Stomach (tissue), 9 donors: ENCODE results near the gene EID1. TPM values are rescaled to one million over a fixed set of nuclear protein-coding genes. Genes with fewer than 3 reads are reported as not detected.

Source experiments
- DNase-seq, 2 donors: peaks; one replicate each; pipeline versions ENCODE4 v3.0.0 to v3.0.0-alpha.2; 2013 to 2019
- H3K27ac ChIP-seq, 5 donors: fragments of 200-600 bp in 4 of 5; sonication (generic) in 4 of 5; one replicate each; pipeline ENCODE4 v1.5.1; 2013 to 2019; ENCODE audit warnings: mild to moderate bottlenecking in 1 of 5, moderate library complexity in 1 of 5
- H3K27me3 ChIP-seq, 3 donors: fragments of 200-600 bp; sonication (generic); one replicate each; pipeline ENCODE4 v1.5.1; 2017 to 2019; ENCODE audit warnings: mixed run types in 1 of 3
- H3K36me3 ChIP-seq, 4 donors: fragments of 200-600 bp; sonication (generic); 1 replicate in 3 of 4; 2 replicates in 1 of 4; pipeline ENCODE4 v1.5.1; 2016 to 2019
- H3K4me1 ChIP-seq, 4 donors: fragments of 200-600 bp; sonication (generic); one replicate each; pipeline ENCODE4 v1.5.1; 2016 to 2019
- H3K4me3 ChIP-seq, 4 donors: fragments of 200-600 bp; sonication (generic) in 3 of 4; one replicate each; pipeline ENCODE4 v1.5.1; 2016 to 2019; ENCODE audit warnings: mild to moderate bottlenecking in 1 of 4
- H3K9me3 ChIP-seq, 4 donors: fragments of 200-600 bp; sonication (generic); one replicate each; pipeline ENCODE4 v1.5.1; 2016 to 2019
- EP300 ChIP-seq: sonication (generic); formaldehyde crosslinking; IDR thresholded peaks from one replicate; pipeline ENCODE4 v1.6.1; 2017; ENCODE audit warnings: antibody characterized with exemption
- POLR2A ChIP-seq, 4 donors: fragments of 450-650 bp; IDR thresholded peaks; one replicate each; pipeline ENCODE4 v1.6.1; 2016; ENCODE audit warnings: antibody characterized with exemption in 4 of 4, control low read depth in 2 of 4, mild to moderate bottlenecking in 1 of 4, moderate library complexity in 1 of 4
- POLR2AphosphoS5 ChIP-seq, 3 donors: sonication (generic); formaldehyde crosslinking; IDR thresholded peaks; one replicate each; pipeline ENCODE4 v1.6.1; 2016; ENCODE audit warnings: antibody characterized with exemption in 3 of 3
- WGBS, 5 donors: extraction: QIAGEN DNeasy Blood & Tissue Kit in 3 of 5; methylation state at CpG; one replicate each; pipeline versions ENCODE4 v1.1.5 to v1.1.7; 2013 to 2018; 5-methylcytosine and 5-hydroxymethylcytosine counted together
- intact Hi-C: fragments of 100-400 bp; cut with DNase I; formaldehyde crosslinking; loops from one replicate; pipeline ENCODE4 v1.15.1; 2023; ENCODE audit warnings: low total_unique reads
- polyA plus RNA-seq, 3 donors: library from polyadenylated mRNA; stranded (reverse); fragments of 200-250 nt; gene quantifications; one replicate each; pipeline ENCODE4 v1.2.3, GENCODE V29; 2013
- total RNA-seq, 5 donors: library from RNA; depleted of rRNA; stranded (reverse); fragments of >200 nt; gene quantifications; one replicate each; pipeline versions ENCODE4 v1.1.0 to v1.2.3, GENCODE V29; 2014 to 2016
- TF ChIP-seq, protein P1 (sequence below), 7 experiments: fragments of 450-650 bp in 4 of 7; fragments of 200-600 bp in 3 of 7; sonication (generic) in 3 of 7; IDR thresholded peaks; one replicate each; pipeline ENCODE4 v1.5.1; 2016 to 2019; ENCODE audit warnings: antibody characterized with exemption in 7 of 7, control low read depth in 2 of 7, mild to moderate bottlenecking in 1 of 7
- donor health status: healthy with polysubstance abuse.
- donor health status: Bipolar disorder and iron deficiency.
- donor health status: healthy.

The EID1 gene
- total and polyA plus RNA-seq, 8 donors = 63.6 to 455 (median 114) TPM

GRCh38 chr15:48916721-48917120, 38.8 kb downstream of the EID1 start:
- no peak for DNase-seq
- Histone ChIP-seq H3K4me1 (no peaks in the 10 kb centered on the region), H3K27me3 (no peaks in the 10 kb centered on the region), H3K4me3 (no peak overlapping the region), H3K27ac (no peak overlapping the region), H3K36me3 (no peaks in the 10 kb centered on the region), H3K9me3 (no peaks in the 10 kb centered on the region)
- 75 to 86% (median 84%) methylated on average over 3 of the region's 3 CpGs for WGBS, 5 donors
- intact Hi-C loops = no loop called here
- TF ChIP-seq, protein P1, sequence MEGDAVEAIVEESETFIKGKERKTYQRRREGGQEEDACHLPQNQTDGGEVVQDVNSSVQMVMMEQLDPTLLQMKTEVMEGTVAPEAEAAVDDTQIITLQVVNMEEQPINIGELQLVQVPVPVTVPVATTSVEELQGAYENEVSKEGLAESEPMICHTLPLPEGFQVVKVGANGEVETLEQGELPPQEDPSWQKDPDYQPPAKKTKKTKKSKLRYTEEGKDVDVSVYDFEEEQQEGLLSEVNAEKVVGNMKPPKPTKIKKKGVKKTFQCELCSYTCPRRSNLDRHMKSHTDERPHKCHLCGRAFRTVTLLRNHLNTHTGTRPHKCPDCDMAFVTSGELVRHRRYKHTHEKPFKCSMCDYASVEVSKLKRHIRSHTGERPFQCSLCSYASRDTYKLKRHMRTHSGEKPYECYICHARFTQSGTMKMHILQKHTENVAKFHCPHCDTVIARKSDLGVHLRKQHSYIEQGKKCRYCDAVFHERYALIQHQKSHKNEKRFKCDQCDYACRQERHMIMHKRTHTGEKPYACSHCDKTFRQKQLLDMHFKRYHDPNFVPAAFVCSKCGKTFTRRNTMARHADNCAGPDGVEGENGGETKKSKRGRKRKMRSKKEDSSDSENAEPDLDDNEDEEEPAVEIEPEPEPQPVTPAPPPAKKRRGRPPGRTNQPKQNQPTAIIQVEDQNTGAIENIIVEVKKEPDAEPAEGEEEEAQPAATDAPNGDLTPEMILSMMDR (IDR thresholded peaks at IDR 0.05) = no peak
- no peak for TF ChIP-seq POLR2A (IDR thresholded peaks at IDR 0.05)
- TF ChIP-seq EP300 = no peak
- TF ChIP-seq POLR2AphosphoS5 (IDR thresholded peaks at IDR 0.05) = no peak

GRCh38 chr15:48922046-48922445, 44.1 kb downstream of the EID1 start:
- 81 to 89% (median 87%) methylated on average over 2 of the region's 2 CpGs for WGBS, 5 donors
- no peaks in the 10 kb centered on the region for H3K27me3 ChIP-seq
- no peak for DNase-seq
- TF ChIP-seq POLR2AphosphoS5 (IDR thresholded peaks at IDR 0.05) (no peak), EP300 (no peak), POLR2A (IDR thresholded peaks at IDR 0.05) (no peak)
- TF ChIP-seq, protein P1 (IDR thresholded peaks at IDR 0.05) = no peak
- intact Hi-C loops = no loop called here
- no peaks in the 10 kb centered on the region for H3K4me1 ChIP-seq
- H3K4me3 ChIP-seq = no peak overlapping the region
- no peak overlapping the region for H3K27ac ChIP-seq
- H3K9me3 ChIP-seq = no peaks in the 10 kb centered on the region
- H3K36me3 ChIP-seq = no peaks in the 10 kb centered on the region

DNA sequence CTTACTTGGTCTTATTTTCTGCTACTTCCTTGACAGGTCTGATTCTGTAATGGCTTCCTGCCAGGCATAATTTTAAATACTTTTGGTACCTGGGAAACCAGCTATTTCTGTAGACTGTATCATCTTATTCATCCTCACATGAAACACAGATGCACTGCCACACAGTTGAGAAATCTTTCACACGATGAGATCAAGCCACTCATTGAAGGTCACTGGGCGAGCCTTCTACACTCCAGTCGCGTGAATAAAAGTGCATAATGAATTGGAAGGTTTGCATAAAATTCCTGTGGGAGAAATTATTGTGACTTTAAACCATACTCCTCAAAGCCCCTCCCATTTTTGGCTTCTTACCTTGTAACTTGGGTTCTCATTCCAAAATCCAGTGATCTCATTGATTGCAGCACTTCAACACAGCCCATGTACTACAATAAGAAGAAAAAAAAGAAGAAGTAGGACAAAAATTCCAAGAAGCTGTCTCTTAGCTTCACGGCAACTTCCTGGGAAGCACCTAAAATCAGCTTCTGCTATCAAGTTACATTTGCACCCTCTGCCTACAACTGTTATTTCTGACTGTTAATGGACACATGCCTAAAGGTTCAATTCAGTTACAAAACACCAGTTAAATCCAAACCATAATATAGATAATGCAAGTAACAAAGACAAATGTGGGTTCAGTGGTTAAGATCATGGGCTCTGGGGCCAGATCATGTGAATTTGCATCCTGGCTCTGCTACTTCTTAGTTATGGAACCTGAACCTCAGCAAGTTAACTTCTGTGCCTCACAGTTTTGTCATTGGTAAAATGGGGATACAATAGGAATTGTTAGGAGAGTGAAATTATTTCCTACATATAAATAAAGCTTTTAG, 46.8 kb downstream of the EID1 start:
- TF ChIP-seq, protein P1 (IDR thresholded peaks at IDR 0.05) = no peak
- TF ChIP-seq EP300 (no peak), POLR2AphosphoS5 (IDR thresholded peaks at IDR 0.05) (no peak), POLR2A (IDR thresholded peaks at IDR 0.05) (no peak)
- no peak for DNase-seq
- Histone ChIP-seq H3K27ac (no peak overlapping the region), H3K4me1 (no peaks in the 10 kb centered on the region), H3K27me3 (no peaks in the 10 kb centered on the region), H3K36me3 (no peaks in the 10 kb centered on the region), H3K9me3 (no peaks in the 10 kb centered on the region), H3K4me3 (no peak overlapping the region)
- intact Hi-C loops = no loop called here
- 84 to 92% (median 87%) methylated on average over 5 of the region's 5 CpGs for WGBS, 5 donors

GRCh38 chr15:48925714-48926223, 47.8 kb downstream of the EID1 start:
- no peak overlapping the region for H3K27ac ChIP-seq
- TF ChIP-seq POLR2AphosphoS5 (IDR thresholded peaks at IDR 0.05) (no peak), POLR2A (IDR thresholded peaks at IDR 0.05) (no peak), EP300 (no peak)
- TF ChIP-seq, protein P1 (IDR thresholded peaks at IDR 0.05) = no peak
- 56 to 69% (median 66%) methylated on average over 9 of the region's 9 CpGs for WGBS, 5 donors

More at GRCh38 chr15:48925714-48926223, 47.8 kb downstream of the EID1 start:
- Histone ChIP-seq H3K36me3 (no peaks in the 10 kb centered on the region), H3K27me3 (no peaks in the 10 kb centered on the region), H3K4me3 (no peak overlapping the region), H3K9me3 (no peaks in the 10 kb centered on the region), H3K4me1 (no peaks in the 10 kb centered on the region)
- no peak for DNase-seq
- intact Hi-C loops = no loop called here
